ENCODE results near the gene TP53I13. TPM values are rescaled to one million over a fixed set of nuclear protein-coding genes. Genes with fewer than 3 reads are reported as not detected.

The TP53I13 gene
- total and polyA plus RNA-seq, 2 of the 13 experiments (the other 11 are each of a cell fraction or from before 2014, with no cell fraction given) = 16.9 to 25.7 TPM

GRCh38 chr17:29574732-29575510 is 6.4 kb downstream of the TP53I13 start (continued):
- TF ChIP-seq ZNF136 (CRISPR knock-in tag; IDR thresholded peaks at IDR 0.05; ENCODE audit: low read depth) = no peak
- peak; percentile 46; the same call in 1 of the 2 replicates for TF ChIP-seq TAF1 (CRISPR knock-in tag; IDR thresholded peaks at IDR 0.05)
- peak; percentile 65; the same call in 1 of the 2 replicates for TF ChIP-seq NFKBIZ (CRISPR knock-in tag; IDR thresholded peaks at IDR 0.05)
- no peak for TF ChIP-seq ZNF678 (CRISPR knock-in tag; IDR thresholded peaks at IDR 0.05)
- TF ChIP-seq ZNF33B (CRISPR knock-in tag; IDR thresholded peaks at IDR 0.05) = no peak
- peak; percentile 52; the same call in 1 of the 2 replicates for TF ChIP-seq GATAD1 (CRISPR knock-in tag; IDR thresholded peaks at IDR 0.05)
- TF ChIP-seq ZNF747 (CRISPR knock-in tag; IDR thresholded peaks at IDR 0.05; ENCODE audit: borderline replicate concordance) = no peak
- no peak for TF ChIP-seq ZNF431 (CRISPR knock-in tag; IDR thresholded peaks at IDR 0.05; ENCODE audit: borderline replicate concordance, low read depth)
- peak; percentile 32; the same call in 1 of the 2 replicates for TF ChIP-seq FOXO1 (CRISPR knock-in tag; IDR thresholded peaks at IDR 0.05)
- peak; percentile 57 for TF ChIP-seq ZBTB25 (CRISPR knock-in tag; IDR thresholded peaks at IDR 0.05)
- no peak for TF ChIP-seq ZNF296 (CRISPR knock-in tag; conservative IDR thresholded peaks at IDR 0.05)
- TF ChIP-seq, protein P1, sequence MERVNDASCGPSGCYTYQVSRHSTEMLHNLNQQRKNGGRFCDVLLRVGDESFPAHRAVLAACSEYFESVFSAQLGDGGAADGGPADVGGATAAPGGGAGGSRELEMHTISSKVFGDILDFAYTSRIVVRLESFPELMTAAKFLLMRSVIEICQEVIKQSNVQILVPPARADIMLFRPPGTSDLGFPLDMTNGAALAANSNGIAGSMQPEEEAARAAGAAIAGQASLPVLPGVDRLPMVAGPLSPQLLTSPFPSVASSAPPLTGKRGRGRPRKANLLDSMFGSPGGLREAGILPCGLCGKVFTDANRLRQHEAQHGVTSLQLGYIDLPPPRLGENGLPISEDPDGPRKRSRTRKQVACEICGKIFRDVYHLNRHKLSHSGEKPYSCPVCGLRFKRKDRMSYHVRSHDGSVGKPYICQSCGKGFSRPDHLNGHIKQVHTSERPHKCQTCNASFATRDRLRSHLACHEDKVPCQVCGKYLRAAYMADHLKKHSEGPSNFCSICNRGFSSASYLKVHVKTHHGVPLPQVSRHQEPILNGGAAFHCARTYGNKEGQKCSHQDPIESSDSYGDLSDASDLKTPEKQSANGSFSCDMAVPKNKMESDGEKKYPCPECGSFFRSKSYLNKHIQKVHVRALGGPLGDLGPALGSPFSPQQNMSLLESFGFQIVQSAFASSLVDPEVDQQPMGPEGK (CRISPR knock-in tag; IDR thresholded peaks at IDR 0.05) = peak; percentile 79
- peak; percentile 76; the same call in 1 of the 2 replicates for TF ChIP-seq KDM5B (CRISPR knock-in tag; IDR thresholded peaks at IDR 0.05; ENCODE audit: borderline replicate concordance)
- TF ChIP-seq REPIN1 (CRISPR knock-in tag; IDR thresholded peaks at IDR 0.05; ENCODE audit: borderline replicate concordance, low read depth) = peak; percentile 92
- TF ChIP-seq ISL2 (CRISPR knock-in tag; IDR thresholded peaks at IDR 0.05) = peak; percentile 66; the same call in 1 of the 2 replicates
- peak; percentile 83; the same call in 1 of the 2 replicates for TF ChIP-seq ZNF788 (CRISPR knock-in tag; IDR thresholded peaks at IDR 0.05; ENCODE audit: borderline replicate concordance)
- peak; percentile 81 for TF ChIP-seq HDAC2 (CRISPR knock-in tag; IDR thresholded peaks at IDR 0.05)
- TF ChIP-seq HCFC1 (IDR thresholded peaks at IDR 0.05; ENCODE audit: low read depth, low read length) = no peak
- peak; percentile 79; the same call in 1 of the 2 replicates for TF ChIP-seq ZZZ3 (CRISPR knock-in tag; IDR thresholded peaks at IDR 0.05; ENCODE audit: borderline replicate concordance)
- no peak for TF ChIP-seq LCORL (IDR thresholded peaks at IDR 0.05)
- TF ChIP-seq LCORL (CRISPR knock-in tag; IDR thresholded peaks at IDR 0.05) = peak; percentile 91
- no peak for TF ChIP-seq ATF1 (CRISPR knock-in tag; IDR thresholded peaks at IDR 0.05)
- TF ChIP-seq FOXJ3 (CRISPR knock-in tag; IDR thresholded peaks at IDR 0.05; ENCODE audit: borderline replicate concordance) = no peak
- peak; percentile 57 for TF ChIP-seq NR2C2 (CRISPR knock-in tag; IDR thresholded peaks at IDR 0.05; ENCODE audit: borderline replicate concordance)
- TF ChIP-seq CSRNP1 (CRISPR knock-in tag; IDR thresholded peaks at IDR 0.05) = peak; percentile 88
- peak; percentile 81 for TF ChIP-seq HIVEP1 (CRISPR knock-in tag; IDR thresholded peaks at IDR 0.05)

Data from HepG2 (cell line).